CD4-positive, alpha-beta T cell (primary cell): ENCODE measurements around the gene RAD51B. TPM values are rescaled to one million over a fixed set of nuclear protein-coding genes. Genes with fewer than 3 reads are reported as not detected.

Experiments used
- ATAC-seq: fragments of 200-7000 bp; cut with Tn5 transposase; one replicate; pipeline ENCODE4 v1.10.0; 2022; ENCODE audit warnings: mild to moderate bottlenecking; ENCODE audit not compliant: poor library complexity
- CTCF ChIA-PET: fragments of 350-600 bp; sonication (Branson Sonifier 250); formaldehyde crosslinking; loops from one replicate; lab custom pipeline; 2021; ENCODE audit warnings: antibody characterized with exemption, inconsistent platforms; lab: Charles Lee
- POLR2A ChIA-PET: fragments of 350-600 bp; sonication (Branson Sonifier 250); formaldehyde crosslinking; loops from one replicate; lab custom pipeline; 2021; ENCODE audit warnings: antibody characterized with exemption, inconsistent platforms; lab: Charles Lee
- DNase-seq, 14 experiments: peaks; one replicate each; pipeline ENCODE4 v3.0.0-alpha.2; 2013 to 2020; ENCODE audit warnings: mixed read lengths in 2 of 14
- H3K27ac ChIP-seq, 2 donors: one replicate each; pipeline versions ENCODE4 v1.5.1 to v1.7.0; 2013; ENCODE audit warnings: low read length in 2 of 2, low read depth in 1 of 2, mild to moderate bottlenecking in 1 of 2
- H3K27me3 ChIP-seq, 2 experiments: 1 replicate in 1 of 2; 2 replicates in 1 of 2; pipeline versions ENCODE4 v1.6.1 to v1.7.0; 2013; ENCODE audit warnings: low read length in 2 of 2, control low read depth in 1 of 2, mild to moderate bottlenecking in 1 of 2, moderate library complexity in 1 of 2; ENCODE audit not compliant: insufficient read depth in 2 of 2, control insufficient read depth in 1 of 2
- H3K36me3 ChIP-seq: one replicate; pipeline ENCODE4 v1.6.1; 2013; ENCODE audit warnings: low read length, control low read depth; ENCODE audit not compliant: insufficient read depth
- H3K4me1 ChIP-seq: one replicate; pipeline ENCODE4 v1.6.1; 2013; ENCODE audit warnings: low read length, control low read depth; ENCODE audit not compliant: insufficient read depth
- H3K4me3 ChIP-seq: one replicate; pipeline ENCODE4 v1.5.1; 2013; ENCODE audit warnings: mild to moderate bottlenecking, low read length, moderate library complexity
- H3K9me3 ChIP-seq, 2 experiments: 1 replicate in 1 of 2; 2 replicates in 1 of 2; pipeline versions ENCODE4 v1.6.1 to v1.7.0; 2013; ENCODE audit warnings: low read length in 2 of 2, mild to moderate bottlenecking in 2 of 2, control low read depth in 1 of 2, moderate library complexity in 1 of 2; ENCODE audit not compliant: control insufficient read depth in 1 of 2, insufficient read depth in 1 of 2
- H3K27ac Mint-ChIP-seq: one replicate; pipeline ENCODE4 v1.8.0; 2020; ENCODE audit warnings: mixed read lengths
- H3K27me3 Mint-ChIP-seq: one replicate; pipeline ENCODE4 v1.8.0; 2021; ENCODE audit warnings: mixed read lengths
- H3K36me3 Mint-ChIP-seq: one replicate; pipeline ENCODE4 v1.8.0; 2021; ENCODE audit warnings: low read depth, mixed read lengths
- H3K4me1 Mint-ChIP-seq: one replicate; pipeline ENCODE4 v1.8.0; 2021; ENCODE audit warnings: low read depth, mixed read lengths
- H3K4me3 Mint-ChIP-seq: one replicate; pipeline ENCODE4 v1.8.0; 2020; ENCODE audit warnings: mild to moderate bottlenecking, mixed read lengths
- H3K9me3 Mint-ChIP-seq: one replicate; pipeline ENCODE4 v1.8.0; 2020; ENCODE audit warnings: mixed read lengths
- intact Hi-C, 2 experiments: fragments of 100-400 bp; cut with DNase I in 1 of 2; cut with micrococcal nuclease in 1 of 2; formaldehyde crosslinking; loops; one replicate each; pipeline versions ENCODE4 v1.15.1 to v1.9.0; 2023 to 2025; cut with DNase I, micrococcal nuclease
- total RNA-seq, 174 experiments: library from RNA in 2 of 174; stranded (reverse) in 2 of 174; gene quantifications; one replicate each; pipeline ENCODE4 v1.2.3 and lab custom pipeline; 2021 to 2026
- TF ChIP-seq, protein P1 (sequence below): fragments of 200-600 bp; IDR thresholded peaks from one replicate; pipeline ENCODE4 v1.8.0; 2022; ENCODE audit warnings: antibody characterized with exemption, mild to moderate bottlenecking

The RAD51B gene
- total RNA-seq, 2 experiments from 2014 or later = 18.4 to 20.0 TPM

DNA sequence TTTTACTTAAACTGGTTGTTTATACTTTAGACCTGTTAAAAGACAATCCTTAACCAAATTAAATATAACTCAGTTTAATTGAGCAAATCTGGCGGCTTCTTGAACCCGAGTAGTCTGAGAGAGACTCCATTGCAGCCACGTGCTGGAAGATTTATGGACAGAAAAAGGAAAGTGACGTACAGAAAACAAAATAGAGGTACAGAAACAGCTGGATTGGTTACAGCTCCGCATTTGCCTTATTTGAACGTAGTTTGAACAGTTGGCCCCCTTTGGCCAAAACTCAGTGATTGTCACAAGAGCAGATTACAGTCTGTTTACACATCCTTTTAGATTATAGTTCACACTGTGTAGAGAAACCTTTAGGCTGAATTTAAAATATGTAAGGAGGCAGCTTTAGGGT is 155.9 kb downstream of the RAD51B start:
- H3K36me3 Mint-ChIP-seq = no peaks in the 10 kb centered on the region
- TF ChIP-seq, protein P1, sequence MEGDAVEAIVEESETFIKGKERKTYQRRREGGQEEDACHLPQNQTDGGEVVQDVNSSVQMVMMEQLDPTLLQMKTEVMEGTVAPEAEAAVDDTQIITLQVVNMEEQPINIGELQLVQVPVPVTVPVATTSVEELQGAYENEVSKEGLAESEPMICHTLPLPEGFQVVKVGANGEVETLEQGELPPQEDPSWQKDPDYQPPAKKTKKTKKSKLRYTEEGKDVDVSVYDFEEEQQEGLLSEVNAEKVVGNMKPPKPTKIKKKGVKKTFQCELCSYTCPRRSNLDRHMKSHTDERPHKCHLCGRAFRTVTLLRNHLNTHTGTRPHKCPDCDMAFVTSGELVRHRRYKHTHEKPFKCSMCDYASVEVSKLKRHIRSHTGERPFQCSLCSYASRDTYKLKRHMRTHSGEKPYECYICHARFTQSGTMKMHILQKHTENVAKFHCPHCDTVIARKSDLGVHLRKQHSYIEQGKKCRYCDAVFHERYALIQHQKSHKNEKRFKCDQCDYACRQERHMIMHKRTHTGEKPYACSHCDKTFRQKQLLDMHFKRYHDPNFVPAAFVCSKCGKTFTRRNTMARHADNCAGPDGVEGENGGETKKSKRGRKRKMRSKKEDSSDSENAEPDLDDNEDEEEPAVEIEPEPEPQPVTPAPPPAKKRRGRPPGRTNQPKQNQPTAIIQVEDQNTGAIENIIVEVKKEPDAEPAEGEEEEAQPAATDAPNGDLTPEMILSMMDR = no peak
- ATAC-seq = no peak
- CTCF ChIA-PET = no interaction called here
- no peaks in the 10 kb centered on the region for H3K4me1 Mint-ChIP-seq
- DNase-seq = no peak
- POLR2A ChIA-PET = no interaction called here
- Histone ChIP-seq H3K27ac (no peak overlapping the region), H3K9me3 (no peaks in the 10 kb centered on the region), H3K4me3 (no peak overlapping the region), H3K36me3 (no peaks in the 10 kb centered on the region), H3K4me1 (no peaks in the 10 kb centered on the region), H3K27me3 (no peaks in the 10 kb centered on the region)
- intact Hi-C loops = no loop called here
- H3K9me3 Mint-ChIP-seq = no peaks in the 10 kb centered on the region
- H3K27ac Mint-ChIP-seq = no peak overlapping the region
- H3K27me3 Mint-ChIP-seq = no peaks in the 10 kb centered on the region
- no peak overlapping the region for H3K4me3 Mint-ChIP-seq

DNA sequence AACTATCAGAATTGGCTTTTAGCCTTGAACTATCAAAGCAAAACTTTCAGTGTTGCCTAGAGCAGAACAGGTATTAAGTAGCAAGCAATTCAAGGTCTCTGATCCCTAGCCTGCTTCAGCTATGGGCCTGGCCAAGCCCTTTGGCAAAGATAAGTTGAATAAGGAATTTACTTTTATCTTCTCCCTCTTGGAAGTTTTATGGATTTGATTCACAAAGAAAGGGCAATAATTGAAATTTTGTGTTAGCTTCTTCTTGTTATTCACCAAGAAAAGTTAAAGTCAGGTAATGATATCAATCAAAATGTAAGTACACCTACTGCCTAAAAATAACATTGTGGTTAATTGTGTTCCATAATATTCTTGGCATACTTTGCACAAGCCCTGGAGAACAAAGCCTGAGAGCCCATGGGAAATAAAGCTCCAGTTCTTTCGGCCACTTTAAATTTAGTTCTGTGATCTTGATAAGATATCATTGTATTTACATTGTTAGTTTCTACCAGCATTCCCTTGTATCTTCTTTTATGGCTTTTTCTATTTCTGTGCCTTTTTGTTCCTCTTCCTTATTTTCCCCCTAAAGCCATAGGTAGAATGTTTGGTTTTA is 158.0 kb downstream of the RAD51B start:
- Histone ChIP-seq H3K36me3 (no peaks in the 10 kb centered on the region), H3K4me3 (no peak overlapping the region), H3K4me1 (no peaks in the 10 kb centered on the region), H3K27me3 (no peaks in the 10 kb centered on the region), H3K27ac (no peak overlapping the region), H3K9me3 (no peaks in the 10 kb centered on the region)
- H3K27ac Mint-ChIP-seq = no peak overlapping the region
- intact Hi-C loops = no loop called here
- H3K9me3 Mint-ChIP-seq = no peaks in the 10 kb centered on the region
- DNase-seq (no peak), ATAC-seq (no peak)
- POLR2A ChIA-PET = no interaction called here
- H3K4me1 Mint-ChIP-seq = no peaks in the 10 kb centered on the region
- TF ChIP-seq, protein P1 = no peak
- no peaks in the 10 kb centered on the region for H3K27me3 Mint-ChIP-seq
- no peaks in the 10 kb centered on the region for H3K36me3 Mint-ChIP-seq
- H3K4me3 Mint-ChIP-seq = no peak overlapping the region
- CTCF ChIA-PET = interaction anchor here (0.6 to 1.4 kb wide), 2 partner anchors 16 to 331 kb away, joined by 3 read pairs; no protein-coding TSS in a partner anchor

DNA sequence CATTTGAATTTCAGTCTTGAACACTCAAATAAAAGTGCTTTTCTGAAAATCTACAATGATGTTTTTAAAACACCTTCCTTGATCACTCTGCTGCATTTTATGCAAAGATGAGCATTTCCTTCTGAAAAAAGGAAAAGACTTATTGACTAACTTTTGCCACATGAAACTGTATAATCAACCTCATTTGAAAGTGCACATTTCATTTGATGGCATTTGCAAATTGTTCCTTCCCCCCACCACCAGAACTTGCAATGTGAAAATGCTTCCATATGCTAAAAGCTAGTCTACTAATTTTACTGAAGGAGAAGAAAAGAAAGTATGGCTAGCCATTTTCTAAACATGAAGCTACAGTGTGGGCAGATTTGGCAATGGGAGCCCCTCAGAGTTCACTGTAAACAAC is 159.2 kb downstream of the RAD51B start:
- no peaks in the 10 kb centered on the region for H3K9me3 ChIP-seq
- Mint-ChIP-seq H3K4me1 (no peaks in the 10 kb centered on the region), H3K9me3 (no peaks in the 10 kb centered on the region), H3K27ac (no peak overlapping the region), H3K36me3 (no peaks in the 10 kb centered on the region), H3K4me3 (no peak overlapping the region), H3K27me3 (no peaks in the 10 kb centered on the region)
- no peak for DNase-seq
- H3K4me1 ChIP-seq = no peaks in the 10 kb centered on the region
- POLR2A ChIA-PET = no interaction called here
- no peaks in the 10 kb centered on the region for H3K36me3 ChIP-seq
- TF ChIP-seq, protein P1 = no peak
- ATAC-seq = no peak
- no peak overlapping the region for H3K4me3 ChIP-seq
- intact Hi-C loops = no loop called here
- no peak overlapping the region for H3K27ac ChIP-seq
- CTCF ChIA-PET = interaction anchor here (1.4 kb wide), 1 partner anchor 15 kb away, joined by 3 read pairs; no protein-coding TSS in a partner anchor
- H3K27me3 ChIP-seq = no peaks in the 10 kb centered on the region
